Measurements from ENCODE around the gene CD74.

DNA sequence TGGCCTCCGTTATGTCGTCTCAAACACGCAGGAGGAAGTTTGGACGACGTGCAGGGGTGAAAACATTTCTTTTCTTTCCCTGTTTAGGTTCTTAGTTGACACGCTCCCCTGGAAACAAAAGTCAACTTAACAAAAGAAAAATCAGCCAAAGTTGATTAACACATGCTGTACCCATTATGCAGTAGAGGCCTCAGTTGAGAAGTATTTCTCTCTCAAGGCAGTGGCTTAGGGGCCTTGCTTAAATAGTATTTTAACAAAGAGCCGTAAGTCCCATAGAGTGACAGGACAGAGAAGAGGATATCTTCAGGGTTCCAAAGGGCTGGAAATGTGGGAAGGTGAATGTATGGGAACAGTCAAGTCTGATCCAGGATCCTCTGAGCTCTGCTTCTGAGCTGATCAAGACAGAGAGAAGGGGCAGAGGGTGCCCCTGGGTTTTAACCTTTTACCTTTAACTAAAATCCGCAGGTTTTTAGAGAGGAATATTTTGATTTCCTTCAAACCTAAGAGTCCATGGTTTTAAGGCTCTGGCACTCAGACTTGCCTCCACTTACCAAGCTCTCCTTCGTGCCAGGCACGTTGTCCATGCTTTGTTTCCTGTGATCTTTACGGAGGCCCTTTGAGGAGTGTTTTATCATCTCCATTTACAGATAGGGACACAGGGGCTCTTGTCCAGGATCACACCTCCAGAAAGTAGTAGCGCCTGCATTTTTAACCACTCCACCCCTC lies 629 bp upstream of the CD74 start:
- TF ChIP-seq MAFK (IDR thresholded peaks at IDR 0.05; ENCODE audit: low read depth, low read length) (no peak), POLR2A (IDR thresholded peaks at IDR 0.05; ENCODE audit: low read depth, low read length) (no peak), SMC3 (IDR thresholded peaks at IDR 0.05; ENCODE audit: low read depth, low read length) (no peak), MAZ (IDR thresholded peaks at IDR 0.05; ENCODE audit: borderline replicate concordance, low read depth, low read length) (no peak), MXI1 (IDR thresholded peaks at IDR 0.05; ENCODE audit: borderline replicate concordance, low read depth, low read length) (no peak), BHLHE40 (IDR thresholded peaks at IDR 0.05; ENCODE audit: low read depth, low read length) (no peak), NFE2L2 (IDR thresholded peaks at IDR 0.05; ENCODE audit: low read depth, low read length) (no peak), RCOR1 (IDR thresholded peaks at IDR 0.05; ENCODE audit: insufficient replicate concordance, low read length) (no peak), RFX5 (IDR thresholded peaks at IDR 0.05; ENCODE audit: low read depth, low read length) (no peak)
- TF ChIP-seq, protein P1, sequence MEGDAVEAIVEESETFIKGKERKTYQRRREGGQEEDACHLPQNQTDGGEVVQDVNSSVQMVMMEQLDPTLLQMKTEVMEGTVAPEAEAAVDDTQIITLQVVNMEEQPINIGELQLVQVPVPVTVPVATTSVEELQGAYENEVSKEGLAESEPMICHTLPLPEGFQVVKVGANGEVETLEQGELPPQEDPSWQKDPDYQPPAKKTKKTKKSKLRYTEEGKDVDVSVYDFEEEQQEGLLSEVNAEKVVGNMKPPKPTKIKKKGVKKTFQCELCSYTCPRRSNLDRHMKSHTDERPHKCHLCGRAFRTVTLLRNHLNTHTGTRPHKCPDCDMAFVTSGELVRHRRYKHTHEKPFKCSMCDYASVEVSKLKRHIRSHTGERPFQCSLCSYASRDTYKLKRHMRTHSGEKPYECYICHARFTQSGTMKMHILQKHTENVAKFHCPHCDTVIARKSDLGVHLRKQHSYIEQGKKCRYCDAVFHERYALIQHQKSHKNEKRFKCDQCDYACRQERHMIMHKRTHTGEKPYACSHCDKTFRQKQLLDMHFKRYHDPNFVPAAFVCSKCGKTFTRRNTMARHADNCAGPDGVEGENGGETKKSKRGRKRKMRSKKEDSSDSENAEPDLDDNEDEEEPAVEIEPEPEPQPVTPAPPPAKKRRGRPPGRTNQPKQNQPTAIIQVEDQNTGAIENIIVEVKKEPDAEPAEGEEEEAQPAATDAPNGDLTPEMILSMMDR (conservative IDR thresholded peaks at IDR 0.05; ENCODE audit: low read depth, low read length): no peak
- TF ChIP-seq, protein P2, sequence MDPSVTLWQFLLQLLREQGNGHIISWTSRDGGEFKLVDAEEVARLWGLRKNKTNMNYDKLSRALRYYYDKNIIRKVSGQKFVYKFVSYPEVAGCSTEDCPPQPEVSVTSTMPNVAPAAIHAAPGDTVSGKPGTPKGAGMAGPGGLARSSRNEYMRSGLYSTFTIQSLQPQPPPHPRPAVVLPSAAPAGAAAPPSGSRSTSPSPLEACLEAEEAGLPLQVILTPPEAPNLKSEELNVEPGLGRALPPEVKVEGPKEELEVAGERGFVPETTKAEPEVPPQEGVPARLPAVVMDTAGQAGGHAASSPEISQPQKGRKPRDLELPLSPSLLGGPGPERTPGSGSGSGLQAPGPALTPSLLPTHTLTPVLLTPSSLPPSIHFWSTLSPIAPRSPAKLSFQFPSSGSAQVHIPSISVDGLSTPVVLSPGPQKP (IDR thresholded peaks at IDR 0.05; ENCODE audit: borderline replicate concordance, low read depth, low read length): no peak
- TF ChIP-seq, protein P3, sequence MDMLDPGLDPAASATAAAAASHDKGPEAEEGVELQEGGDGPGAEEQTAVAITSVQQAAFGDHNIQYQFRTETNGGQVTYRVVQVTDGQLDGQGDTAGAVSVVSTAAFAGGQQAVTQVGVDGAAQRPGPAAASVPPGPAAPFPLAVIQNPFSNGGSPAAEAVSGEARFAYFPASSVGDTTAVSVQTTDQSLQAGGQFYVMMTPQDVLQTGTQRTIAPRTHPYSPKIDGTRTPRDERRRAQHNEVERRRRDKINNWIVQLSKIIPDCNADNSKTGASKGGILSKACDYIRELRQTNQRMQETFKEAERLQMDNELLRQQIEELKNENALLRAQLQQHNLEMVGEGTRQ (IDR thresholded peaks at IDR 0.05; ENCODE audit: low read depth, low read length): no peak
